GM21717 (cell line): ENCODE results near the gene RASL11A.
"Not testable (repeated sequence)": the region's sequence is repeated elsewhere in the genome, so short reads cannot be mapped to it uniquely, and the experiment has no call there.

Experiments used
- ATAC-seq: cut with Tn5 transposase; IDR thresholded peaks from one replicate; pipeline ENCODE4 v1.9.1; 2021; ENCODE audit warnings: mild to moderate bottlenecking, moderate library complexity; ENCODE audit not compliant: unreplicated experiment

Gene RASL11A

GRCh38 chr13:27266917-27267316 is 3.7 kb upstream of the RASL11A start:
- ATAC-seq = no peak

GRCh38 chr13:27267596-27267995 is 3.0 kb upstream of the RASL11A start:
- no peak for ATAC-seq

GRCh38 chr13:27269114-27269665 is 1.4 kb upstream of the RASL11A start:
- ATAC-seq = no peak

DNA sequence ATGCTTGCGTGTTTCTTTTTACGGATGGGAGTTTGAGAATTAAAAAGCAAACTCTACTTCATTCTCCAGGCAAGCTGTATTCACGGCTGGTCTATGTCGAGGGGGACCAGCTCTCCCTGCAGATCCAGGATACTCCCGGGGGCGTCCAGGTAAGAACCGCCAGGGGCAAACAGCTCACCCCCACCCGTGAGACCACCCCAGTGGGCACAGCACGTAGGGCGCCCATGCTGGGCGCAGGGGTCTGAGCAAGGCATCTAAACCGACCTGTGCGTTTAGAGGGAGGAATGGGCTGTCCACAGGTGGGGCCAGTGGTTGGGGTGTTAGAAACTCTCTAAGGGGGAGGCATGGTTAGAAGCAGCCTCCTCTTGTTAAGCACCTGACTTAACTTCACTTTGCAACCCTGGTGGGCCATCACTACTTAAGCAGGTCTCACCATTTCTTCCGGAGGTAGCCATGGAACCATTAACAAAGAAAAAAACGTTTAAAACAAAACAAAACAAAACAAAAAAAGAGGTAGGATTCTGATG is 1.0 kb downstream of the RASL11A start:
- no peak for ATAC-seq

DNA sequence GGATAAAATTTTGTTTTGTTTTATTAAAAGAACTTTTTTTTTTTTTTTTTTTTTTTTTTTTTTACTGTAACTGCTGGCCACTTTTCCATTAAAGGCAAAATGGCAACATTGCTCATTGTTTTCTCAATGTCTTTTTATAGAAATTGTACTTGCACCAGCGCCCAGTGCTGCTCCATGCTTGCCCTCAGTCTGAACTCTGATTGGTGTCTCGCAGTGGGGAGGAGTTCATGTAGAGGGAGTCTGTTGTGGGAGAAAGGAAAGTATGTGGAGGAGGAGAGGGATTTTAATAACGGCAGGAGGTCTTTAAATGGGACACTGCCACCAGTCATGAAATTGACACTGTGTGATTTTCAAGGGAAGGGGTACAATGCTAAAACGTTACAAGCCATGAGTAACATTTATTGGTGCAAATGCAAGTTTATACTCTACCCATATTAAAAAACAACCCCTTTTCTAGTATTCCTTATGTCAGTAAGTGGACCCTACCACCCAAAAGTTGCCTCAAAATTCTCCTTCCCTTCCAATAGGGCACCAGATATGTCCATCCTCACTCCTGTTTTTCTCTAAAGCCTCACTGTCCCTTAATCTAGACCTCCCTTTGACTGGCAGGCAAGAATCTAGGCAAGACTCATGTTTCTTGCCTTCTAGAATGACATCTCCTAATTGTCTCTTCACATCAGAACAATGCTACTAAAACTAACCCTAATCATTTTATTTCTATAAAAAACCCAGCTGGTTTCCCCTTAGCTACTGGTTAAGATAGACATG is 3.2 kb downstream of the RASL11A start:
- ATAC-seq = no peak

DNA sequence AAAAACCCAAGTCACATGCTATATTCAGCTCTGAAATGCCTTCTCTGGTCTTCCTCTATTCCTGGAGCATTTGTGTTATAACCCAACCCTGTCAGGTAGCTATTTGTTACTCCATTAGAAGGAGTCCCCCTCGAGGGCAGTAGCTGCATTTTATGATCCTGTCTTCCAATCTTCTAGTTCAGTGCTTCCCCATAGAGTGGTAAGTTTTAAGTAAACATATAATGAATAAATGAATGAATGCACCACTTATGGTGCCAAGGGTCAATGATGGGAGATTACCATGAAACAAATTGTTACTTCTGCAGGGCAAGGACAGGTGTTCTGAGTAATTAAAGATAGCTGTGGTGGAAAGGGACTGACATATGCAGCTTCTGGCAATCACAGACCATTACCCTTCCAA is 4.0 kb downstream of the RASL11A start:
- no peak for ATAC-seq

DNA sequence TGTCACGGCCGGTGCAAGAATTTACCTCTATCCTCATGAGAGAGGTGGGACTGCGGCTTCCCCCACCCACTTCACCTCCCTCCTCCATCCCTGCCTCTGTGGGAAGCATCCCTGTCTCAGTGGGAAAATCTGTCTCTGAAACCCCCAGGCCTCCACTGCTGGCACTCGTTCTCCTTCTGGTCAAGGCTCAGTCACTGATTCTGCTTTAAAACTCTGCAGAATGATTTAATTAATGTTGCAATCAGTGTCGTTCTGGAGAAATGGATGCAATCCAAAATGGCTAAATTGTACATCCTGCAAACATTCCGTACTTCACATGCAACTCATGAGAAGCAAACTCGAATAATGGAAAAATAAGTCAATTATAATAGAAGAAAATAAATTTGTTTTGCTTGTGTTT is 5.6 kb downstream of the RASL11A start:
- ATAC-seq = no peak

- ATAC-seq = no peak
Observed at GRCh38 chr13:27279506-27279905, 8.9 kb downstream of the RASL11A start.

DNA sequence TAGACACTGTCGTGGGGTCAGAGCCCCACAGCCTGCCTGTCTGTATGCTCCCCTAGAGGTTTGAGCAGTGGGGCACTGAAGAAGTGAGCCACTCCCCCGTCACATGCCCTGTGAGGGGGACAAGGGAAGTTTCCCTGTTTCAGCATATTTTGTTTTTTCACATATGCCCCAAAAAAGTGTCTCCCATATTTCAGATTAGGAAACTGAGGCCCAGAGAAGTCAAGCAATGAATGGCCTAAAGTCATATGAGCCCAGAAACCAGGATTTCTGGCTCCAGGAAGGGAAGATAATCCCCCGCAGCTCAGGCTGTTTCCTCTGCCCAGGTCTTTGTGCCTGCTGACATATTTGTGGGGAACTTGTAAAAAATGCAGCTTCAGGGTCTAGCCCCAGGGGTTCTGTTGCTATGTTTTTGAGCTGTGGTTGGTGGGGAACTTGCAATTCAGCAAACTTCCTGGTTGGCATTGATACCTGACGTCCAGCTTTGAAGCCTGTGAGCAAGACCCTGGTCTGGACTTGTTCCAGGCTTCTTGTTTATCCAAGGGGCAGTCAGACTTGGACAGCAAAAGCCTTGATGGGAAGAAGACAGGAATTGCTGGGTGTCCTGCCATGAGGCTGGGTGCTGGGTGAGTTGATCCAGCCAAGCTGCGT is 9.5 kb downstream of the RASL11A start:
- no peak for ATAC-seq

DNA sequence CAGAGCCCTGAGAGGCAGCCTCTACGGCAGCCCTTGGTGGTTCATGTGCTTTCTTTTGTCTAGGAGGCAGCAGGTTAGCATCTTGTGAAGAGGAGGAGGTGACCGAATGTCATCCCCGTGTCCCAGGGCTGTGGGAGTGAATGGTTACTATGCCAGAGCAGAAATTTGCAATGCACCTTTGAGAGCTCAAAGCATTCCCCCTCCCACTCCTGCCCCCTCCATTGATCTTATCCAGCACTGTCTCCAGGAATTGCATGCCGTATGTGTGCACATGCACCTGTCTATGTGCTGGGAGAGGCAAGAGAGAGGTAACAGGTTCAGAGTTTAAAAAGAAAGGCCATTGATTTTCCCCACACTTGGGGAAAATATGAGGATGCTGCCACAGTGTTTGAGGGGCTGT is 10.2 kb downstream of the RASL11A start:
- no peak for ATAC-seq

DNA sequence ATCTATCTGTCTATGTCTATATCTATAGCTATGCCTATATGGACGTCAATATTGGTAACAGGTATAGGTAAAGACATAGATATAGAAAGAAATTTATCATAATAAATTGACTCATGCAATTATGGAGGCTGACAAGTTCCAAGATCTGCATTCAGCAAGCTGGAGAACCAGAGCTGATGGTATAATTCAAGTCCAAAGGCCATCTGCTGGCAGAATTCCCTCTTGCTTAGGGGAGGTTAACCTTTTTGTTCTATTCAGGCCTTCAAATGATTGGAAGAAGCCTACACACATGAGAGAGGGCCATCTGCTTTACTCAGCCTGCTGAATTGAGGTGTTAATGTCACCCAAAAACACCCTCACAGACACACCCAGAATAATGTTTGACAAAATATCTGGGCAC is 10.8 kb downstream of the RASL11A start:
- no peak for ATAC-seq

DNA sequence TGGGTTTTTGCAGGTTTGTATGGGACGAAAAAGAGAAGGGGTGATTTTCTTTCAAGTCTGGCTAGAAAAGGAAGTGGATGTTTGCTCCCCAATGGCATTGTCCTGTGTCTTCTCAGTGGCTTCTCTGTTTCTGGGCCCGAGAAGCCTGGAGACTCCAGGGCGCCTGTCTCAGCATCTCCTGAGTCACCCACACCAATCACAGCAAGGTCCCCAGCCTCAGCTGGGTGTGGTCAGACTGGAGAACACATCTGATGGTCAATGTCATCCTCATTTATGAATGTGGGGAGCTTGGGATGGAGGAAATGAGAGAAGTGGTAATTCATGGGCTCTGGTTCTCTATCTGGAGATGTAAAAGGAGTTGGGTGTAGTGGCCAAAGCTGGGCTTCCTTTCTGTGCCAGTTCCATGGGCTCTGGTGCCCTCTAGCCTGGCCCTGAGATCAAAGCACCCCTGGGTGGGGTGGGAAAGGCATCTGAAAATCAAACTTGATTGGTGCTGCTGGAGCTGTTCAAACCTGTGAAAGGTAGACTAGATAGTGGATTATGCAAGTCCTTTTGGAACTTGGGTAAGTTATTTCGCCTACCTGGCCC is 13.4 kb downstream of the RASL11A start:
- no peak for ATAC-seq

DNA sequence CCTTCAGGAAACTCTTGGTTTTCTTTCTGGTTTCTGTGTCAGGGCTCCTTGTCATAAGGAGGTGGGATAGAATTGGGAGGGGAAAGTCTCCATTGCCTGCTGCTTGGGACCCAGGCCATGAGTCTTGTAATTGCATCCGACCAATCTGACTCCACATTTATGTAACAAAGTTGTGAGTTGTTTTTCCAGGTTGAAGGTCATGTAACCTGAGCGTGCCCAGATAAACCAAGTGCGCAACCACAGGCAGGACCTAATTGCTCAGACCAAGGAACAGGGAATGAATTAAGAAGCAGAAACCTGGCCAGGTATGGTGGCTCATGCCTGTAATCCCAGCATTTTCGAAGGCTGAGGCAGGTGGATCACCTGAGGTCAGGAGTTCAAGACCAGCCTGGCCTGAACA is 17.8 kb downstream of the RASL11A start:
- ATAC-seq = no peak

DNA sequence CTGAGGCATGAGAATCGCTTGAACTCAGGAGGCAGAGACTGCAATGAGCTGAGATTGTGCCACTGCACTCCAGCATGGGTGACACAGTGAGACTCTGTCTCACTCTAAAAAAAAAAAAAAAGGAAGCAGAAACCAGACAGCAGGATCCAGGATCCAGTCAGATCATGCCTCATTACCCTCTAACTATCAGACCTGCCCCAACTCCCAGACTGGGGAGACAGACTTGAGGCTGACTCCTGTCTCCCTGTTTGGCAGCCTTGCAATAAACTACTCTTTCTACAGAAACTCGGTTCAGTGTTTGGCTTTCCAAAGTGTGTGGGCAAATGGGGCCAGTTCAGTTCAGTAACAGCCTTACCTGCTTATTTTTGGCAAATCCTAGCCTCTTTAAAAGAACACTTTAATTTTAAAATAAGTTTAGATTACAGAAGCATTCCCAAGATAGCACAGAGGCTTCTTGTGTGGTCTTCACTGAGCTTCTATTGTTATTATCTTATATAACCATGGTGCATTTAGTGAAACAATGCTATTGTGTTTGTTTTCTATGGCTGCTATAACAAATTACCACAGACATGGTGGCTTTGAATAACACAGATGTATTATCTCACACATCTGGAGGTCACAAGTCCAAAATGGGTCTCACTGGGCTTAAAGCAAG is 18.5 kb downstream of the RASL11A start:
- no peak for ATAC-seq

DNA sequence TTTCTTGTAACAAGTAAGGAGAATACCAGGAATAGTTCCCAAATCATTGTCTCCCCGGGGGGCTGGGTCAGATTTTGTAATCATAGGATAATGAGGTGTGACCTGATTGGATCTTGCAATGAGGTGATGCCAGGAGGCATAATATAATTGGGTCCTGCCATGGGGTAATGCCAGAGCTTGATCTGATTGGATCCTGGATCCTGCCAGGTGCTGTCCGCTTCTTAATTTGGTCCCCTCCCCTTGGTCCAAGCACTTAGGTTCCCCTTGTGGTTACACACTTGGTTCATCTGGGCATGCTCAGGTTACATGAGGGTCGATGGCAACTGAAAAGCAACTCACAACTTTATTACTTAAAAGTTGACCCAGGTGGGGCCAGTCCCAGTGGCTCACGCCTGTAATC is 20.1 kb downstream of the RASL11A start:
- ATAC-seq = no peak

- not testable (repeated sequence) for ATAC-seq
Observed at GRCh38 chr13:27291967-27292366, 21.3 kb downstream of the RASL11A start.

- no peak for ATAC-seq
Observed at GRCh38 chr13:27293076-27293691, 22.6 kb downstream of the RASL11A start.

DNA sequence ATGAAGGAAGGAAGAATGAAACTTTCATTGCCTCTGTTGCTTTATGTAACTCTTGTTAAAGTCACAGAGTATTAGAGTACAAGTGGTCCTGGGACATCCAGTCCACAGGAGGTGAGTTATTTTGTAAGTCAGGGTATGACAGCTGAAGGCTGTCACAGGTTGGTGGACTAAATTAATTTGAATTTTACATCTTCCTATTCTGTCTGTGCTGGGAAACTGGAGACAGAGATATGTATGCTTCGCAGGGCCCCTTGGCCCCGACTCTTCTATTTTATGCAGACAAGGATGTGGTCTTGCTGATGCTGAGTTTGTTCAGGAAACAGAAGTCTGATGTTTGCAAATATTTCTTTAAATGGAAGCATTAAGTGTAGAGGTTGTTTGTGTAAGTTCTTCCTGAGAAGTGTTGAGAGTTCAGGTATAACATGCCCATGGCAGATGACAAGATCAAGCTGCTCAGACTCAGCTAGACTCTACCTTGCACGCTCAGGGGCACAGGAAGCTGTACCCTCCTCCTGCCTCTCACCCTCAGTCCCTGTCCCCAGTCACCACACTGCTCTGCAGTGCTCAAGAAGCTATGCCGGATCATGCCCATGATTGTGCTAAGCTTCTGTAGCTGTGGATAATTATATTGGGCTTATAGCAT is 23.4 kb downstream of the RASL11A start:
- ATAC-seq = no peak

GRCh38 chr13:27295096-27295495 is 24.5 kb downstream of the RASL11A start:
- no peak for ATAC-seq

- ATAC-seq = no peak
Observed at GRCh38 chr13:27295660-27296059, 25.0 kb downstream of the RASL11A start.
